GM12891 (cell line): Measurements from ENCODE around the gene ACAA1.

ENCODE experiments used
- POLR2A ChIP-seq: IDR thresholded peaks from 2 replicates; pipeline ENCODE4 v1.6.1; 2011; ENCODE audit warnings: low read depth, low read length, control low read depth
- POLR2AphosphoS5 ChIP-seq: IDR thresholded peaks from 2 replicates; pipeline ENCODE4 v1.6.1; 2011; ENCODE audit warnings: low read depth, low read length, control low read depth
- TAF1 ChIP-seq: IDR thresholded peaks from 2 replicates; pipeline ENCODE4 v1.6.1; 2011; ENCODE audit warnings: low read depth, low read length, control low read depth

GRCh38 chr3:38110314-38111050 lies 26.4 kb downstream of the ACAA1 start:
- no peak for TF ChIP-seq POLR2A
- no peak for TF ChIP-seq POLR2AphosphoS5
- TF ChIP-seq TAF1, result no peak
